GM21528 (cell line): ENCODE results near the gene CEBPE.

Experiments
- ATAC-seq: cut with Tn5 transposase; IDR thresholded peaks from one replicate; pipeline ENCODE4 v1.9.1; 2021; ENCODE audit warnings: mild to moderate bottlenecking, moderate library complexity; ENCODE audit not compliant: unreplicated experiment, low FRiP score

CEBPE gene

DNA sequence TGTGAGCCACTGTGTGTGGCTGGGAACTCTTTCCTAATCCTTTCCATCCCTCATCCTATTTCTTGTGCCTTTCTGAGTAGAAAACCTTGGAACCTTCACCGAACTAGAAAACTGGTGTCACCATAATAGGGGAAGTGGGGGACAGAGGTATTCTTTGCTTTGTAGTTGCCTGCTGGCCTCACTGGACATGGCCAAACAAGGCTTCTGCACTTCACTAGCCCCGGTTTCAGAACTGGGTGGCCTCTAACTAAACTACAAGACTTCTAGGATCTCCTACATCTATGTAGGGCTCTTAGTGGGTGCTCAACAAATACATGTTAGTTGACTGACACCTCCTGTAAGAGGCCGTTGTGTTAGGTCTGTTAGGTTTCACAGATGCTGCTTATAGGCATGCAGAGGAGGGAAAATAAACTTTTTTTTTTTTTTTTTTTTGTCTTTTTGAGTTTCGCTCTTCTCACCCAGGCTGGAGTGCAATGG is 13.7 kb downstream of the CEBPE start:
- ATAC-seq, result no peak

DNA sequence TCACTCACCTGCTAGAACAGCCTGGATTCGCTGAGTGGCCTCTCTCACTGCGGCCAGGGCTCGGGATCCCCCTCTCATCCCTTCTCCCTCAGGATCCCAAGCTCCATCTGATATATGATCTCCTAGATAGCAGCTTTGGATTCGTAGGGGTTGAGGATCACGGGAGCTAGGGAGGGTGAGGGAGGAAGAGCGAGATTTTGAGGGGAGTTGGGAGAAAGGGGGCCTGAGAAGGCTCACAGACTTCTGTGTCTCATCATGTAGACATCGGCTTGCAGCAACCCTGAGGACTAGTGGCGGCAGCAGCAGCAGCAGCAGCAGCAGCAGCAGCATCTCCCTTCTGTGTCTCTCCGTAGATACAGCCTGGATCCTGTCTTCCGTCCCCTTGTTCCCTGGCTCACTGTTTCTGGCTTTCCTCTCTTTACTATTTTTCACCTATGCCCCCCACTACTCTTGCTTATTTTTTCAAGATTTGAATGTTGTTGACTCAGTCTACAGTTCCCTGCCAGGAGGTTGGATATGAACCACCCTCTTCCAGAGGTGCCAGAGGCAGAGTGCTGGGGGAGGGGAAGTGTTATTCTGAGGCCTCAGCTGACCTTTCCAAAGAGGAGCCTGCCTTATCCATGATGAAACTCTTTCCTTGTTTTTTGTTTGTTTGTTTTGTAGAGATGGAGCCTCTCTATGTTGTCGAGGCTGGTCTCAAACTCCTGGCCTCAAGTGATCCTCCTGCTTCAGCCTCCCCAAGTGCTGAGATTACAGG is 14.3 kb downstream of the CEBPE start, which contains the start of gene CIROP:
TSS of gene CIROP (minus strand) at position 399 of the 757 bp plus-strand sequence. CDS start at position 330, 69 bp downstream.
- no peak for ATAC-seq

DNA sequence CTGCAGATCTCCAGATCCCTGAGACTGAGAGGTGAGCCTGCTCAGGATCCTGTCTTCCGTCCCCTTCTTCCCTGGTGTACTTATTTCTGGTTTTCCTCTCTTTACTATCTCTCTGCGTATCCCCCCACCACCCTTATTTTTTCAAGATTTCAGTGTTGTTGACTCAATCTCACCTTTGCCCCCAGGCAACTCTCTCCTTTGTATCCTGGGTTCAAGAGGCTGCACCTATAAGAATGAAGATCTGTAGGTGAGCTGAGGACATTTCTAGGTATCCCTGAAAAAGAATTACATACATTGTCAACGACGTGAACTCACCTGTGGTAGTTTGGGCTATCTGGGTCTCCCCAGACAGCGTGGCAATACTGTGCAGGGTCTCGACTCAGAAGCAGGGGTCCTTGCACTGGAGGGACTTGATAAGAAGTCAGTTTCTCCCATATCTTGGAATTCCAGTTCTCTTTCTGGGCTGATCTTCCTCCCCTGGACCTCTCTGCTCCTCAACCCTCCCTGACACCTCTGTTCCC is 14.9 kb downstream of the CEBPE start:
- ATAC-seq, result no peak

DNA sequence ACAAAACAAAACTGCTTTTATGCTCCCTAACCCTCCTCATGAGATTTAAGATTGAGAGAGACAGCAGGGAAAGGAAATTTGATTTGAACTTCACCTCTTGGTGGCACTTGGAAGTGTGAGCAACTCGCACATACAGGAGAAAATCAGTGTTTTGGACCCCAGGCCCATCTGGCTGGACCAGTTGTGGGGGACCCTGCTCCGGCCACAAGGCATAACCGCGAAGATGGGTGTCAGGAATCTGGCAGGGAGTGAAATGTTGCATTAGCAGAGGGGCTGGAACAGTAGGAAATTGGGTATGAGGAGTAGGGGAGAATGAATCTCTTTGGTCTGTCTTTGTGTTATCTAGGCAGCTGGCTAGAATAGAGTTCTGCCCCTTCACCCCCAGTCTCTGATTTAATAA is 15.5 kb downstream of the CEBPE start:
- ATAC-seq, result no peak

DNA sequence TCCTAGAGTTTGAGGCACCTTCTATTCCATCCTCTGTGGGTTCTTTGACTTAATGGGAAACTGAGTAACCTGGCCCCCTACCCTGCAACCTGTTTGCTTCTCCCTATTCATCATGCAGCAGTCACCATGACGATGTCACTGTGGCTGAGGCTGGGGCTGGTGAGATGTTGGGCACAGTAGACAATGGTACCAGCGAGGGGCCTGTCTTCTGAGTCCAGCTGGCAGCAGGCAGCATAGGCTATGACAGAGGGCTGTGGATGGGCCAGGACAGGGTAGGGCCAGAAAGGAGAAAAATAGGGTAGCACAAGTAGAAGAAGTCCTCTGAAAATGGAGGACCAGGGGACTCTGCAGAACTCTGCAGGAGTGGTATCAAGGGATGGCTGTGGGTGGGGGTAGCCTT is 16.3 kb downstream of the CEBPE start:
- ATAC-seq, result no peak

DNA sequence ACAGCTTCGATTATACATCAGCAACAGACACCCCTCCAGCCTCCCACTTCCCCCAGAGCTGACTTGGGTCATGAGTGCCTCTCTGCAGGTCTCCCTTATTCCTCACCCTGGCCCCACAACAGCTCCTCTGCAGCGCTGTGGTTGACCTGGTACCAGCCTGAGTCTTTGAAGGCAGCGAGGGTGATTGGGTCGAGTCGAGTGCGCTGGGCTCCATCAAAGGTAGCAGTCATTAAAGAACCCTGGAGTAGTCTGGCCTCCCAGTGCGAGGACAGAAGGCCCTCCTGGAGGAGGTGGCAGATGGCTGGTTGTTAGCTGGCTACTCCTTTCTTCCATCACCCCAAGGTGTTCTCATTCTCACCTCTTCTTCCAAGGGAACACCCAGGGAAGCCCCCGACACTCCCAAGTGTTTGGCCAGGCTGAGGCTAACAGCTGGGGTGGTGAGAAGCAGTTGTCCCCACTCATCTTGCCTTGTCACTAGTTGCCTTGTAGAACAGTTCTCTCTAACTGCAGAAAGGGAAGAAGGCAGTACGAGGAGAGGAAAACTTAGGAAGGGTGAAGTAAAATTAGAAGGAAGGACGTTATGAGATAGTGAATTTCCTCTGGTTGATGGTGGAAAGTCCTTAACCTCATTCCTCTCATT is 16.9 kb downstream of the CEBPE start:
- ATAC-seq, result no peak

DNA sequence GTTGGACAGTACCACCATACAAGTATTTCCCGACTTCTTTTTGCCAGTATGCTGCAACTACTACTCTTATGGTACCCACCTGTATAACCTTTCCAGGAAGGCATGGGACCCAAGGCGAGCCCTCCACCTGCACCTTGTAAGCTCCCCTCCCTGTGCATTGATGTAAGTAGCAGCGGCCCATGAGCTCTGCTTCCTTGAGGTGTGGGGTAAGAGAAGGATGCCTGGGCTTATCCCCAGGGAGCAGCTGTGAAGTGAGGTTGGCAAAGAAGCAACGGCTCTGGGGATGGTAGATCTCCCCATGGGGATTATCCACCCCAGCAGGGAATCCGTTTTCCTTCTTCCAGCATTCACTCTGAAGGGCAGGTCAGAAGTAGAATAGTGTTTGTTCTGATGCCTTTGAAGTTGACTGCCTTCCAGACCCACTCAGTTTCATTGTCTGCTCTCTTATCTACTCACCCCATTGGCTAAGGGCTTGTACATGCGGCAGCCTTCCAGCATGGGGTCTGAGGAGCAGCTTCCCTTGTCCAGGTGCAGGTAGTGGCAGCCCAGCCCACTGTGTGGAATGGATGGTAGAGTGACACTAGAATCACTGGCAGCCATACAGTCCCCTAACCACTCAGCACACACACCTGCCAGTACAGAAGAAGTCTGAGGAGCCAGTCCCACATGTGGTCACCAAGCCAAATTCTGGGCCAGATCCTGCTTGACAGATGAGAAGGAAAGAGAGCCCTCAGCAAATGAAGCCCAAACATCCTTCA is 17.7 kb downstream of the CEBPE start:
- ATAC-seq, result no peak

DNA sequence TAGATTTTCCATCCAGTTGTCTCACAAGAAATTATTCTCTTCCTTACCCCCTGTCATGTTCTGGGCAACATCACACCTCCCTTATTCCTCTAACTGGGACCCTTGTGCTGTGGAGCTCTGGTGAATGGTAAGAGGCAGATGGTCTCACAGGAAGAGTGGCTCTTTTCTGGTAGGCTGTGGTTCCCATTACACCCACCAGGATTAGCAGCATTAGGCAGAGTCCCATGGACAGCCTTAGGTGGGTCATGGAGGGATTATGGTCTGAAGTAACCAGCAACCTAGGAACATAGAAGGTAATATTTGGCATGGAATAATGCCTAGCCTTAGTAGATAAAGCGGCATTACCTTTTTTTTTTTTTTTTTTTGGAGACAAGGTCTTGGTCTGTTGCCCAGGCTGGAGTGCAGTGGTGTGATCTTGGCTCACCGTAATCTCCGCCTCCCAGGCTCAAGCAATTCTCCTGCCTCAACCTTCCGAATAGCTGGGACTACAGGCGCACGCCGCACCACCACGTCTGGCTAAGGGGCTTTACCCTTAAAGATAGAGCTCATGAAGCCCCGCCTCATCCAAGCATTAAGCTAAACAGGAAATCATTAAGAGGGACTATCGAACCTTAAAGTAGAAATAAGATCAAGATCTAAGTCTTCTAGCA is 19.7 kb downstream of the CEBPE start:
- no peak for ATAC-seq

DNA sequence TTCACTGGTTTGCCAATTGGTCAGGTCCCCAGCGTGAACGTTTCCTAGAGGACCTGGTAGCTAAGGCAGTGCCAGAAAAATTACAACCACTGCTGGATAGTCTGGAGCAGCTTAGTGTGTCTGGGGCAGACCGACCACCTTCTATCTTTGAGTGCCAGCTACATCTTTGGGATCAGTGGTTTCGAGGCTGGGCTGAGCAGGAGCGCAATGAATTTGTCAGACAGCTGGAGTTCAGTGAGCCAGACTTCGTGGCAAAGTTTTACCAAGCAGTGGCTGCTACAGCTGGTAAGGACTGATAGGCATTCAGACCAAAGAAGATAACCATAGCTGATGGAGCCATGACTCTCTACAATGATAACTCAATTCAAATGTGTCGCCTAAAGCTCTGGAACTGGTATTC is 21.3 kb downstream of the CEBPE start:
- no peak for ATAC-seq

DNA sequence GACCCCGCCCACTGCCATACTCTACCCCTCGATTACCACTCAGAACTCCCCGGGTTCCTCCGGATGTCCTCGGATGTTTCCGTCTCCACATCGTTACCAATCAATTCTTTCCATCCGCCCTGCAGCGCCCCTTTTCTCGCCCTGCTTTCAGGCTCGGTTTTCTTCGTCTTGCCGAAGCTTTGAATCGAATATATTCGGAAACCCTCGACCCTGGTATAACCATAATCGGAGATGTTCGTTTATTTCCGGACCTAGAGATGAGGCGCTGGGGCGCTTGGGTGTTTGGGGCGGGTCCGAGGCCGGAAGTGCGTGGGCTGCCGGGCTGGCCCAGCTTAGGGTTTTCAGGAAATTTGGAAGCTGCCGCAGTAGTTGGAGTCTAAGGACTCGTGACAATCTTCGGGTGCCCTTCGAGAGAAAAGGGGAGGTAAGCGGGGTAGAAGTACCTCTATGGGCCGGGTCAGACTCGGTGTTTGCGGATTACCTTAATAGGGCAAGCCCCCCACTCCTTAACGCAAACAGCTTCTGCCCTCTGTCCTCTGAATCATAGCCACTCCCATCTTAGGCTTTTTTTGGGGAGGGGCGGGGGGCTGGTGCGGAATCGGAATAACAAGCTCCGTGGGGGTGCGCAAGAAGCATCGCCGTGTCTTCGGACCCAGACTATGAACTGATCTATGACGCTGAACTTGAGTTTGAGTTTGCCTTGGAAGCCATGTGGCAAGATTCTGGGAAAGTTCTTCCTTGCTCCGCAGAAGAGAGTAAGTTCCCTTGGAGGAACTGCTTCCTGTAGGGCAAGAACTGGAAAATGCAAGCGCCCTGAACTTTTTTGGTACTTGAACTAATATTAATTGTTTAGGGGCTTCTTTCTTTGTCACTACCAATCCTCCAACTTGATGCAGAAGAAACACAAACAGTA is 23.6 kb downstream of the CEBPE start, which contains the start of gene C14orf119:
TSS of gene C14orf119 (plus strand) at position 310 of the 913 bp plus-strand sequence. CDS start 2,154 bp downstream, outside the sequence.
- ATAC-seq, result peak; percentile 93

DNA sequence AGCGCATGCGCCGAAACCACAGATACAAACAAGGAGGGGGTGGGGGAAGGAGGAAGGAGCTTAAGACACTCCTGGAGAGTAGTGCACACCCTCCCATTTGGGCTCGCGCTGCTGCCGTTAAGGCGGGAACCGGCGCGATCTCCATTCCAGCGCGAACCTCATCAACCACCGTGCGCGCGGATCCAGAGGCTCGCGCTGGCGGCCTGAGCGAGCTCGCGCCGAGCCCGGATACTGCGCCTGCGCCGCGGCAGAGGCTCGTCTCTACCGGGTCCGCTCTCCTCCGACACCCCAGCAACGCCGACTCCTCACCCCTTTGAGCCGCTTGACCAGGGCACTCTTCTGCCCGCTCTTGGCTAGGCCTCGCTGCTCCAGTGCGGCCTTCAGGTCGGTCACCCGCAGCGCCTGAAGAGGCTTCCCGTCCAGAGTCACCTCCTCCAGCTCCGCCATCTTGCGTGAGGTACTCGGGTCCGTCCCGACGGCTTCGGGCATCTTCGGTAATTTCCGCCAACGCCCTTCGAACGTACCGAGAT is 24.3 kb downstream of the CEBPE start, which contains the start of gene ACIN1:
TSS of gene ACIN1 (minus strand) at position 471 of the 530 bp plus-strand sequence. CDS start at position 447, 24 bp downstream.
- ATAC-seq, result peak; percentile 36

DNA sequence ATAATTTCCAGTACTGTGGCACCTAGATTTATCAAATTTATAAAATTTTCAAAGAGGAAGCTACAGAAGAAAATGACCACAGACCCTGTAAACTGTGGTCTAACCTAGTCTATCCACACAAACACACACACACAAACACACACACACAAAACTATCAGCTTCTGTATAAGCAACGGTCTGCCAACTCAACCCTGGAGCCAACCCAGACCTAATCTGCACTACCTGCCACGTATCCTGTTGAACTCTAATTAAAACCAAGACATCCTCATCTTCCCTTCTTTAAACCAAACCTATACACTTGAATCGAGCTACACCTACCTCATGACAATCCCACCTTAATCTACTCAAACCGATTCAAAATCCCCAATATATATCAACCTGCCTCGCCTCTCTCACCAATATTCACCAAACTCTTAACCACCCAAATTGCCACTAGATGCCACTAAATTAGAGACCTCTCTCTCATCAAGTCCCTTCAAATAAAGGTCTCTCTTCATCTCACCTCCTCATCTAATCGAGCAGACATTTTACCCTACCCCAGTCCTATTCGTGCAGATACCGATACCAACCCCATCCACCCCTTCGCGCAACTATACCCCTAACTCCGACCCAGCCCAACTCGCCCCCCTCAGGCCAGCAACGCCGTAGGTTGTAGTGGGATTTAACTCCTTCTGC is 24.9 kb downstream of the CEBPE start:
- ATAC-seq, result no peak

DNA sequence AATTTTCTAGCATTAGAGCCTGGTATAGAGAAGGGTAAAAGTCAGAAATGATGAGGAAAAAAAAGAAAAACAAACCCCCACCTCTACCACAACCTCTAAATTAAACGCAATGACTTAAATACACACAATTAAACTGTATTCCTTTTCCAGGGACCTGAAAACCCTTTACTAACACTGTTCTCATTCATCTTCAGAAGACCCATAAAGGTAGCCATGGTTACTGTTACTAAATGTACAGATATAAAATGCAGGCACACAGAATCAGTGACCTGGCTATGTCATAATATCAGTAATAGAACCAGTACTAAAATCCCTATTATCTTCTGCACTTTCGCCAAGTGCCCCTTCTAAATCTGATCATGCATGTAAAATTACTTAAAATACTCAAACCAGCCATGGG is 25.5 kb downstream of the CEBPE start:
- no peak for ATAC-seq

DNA sequence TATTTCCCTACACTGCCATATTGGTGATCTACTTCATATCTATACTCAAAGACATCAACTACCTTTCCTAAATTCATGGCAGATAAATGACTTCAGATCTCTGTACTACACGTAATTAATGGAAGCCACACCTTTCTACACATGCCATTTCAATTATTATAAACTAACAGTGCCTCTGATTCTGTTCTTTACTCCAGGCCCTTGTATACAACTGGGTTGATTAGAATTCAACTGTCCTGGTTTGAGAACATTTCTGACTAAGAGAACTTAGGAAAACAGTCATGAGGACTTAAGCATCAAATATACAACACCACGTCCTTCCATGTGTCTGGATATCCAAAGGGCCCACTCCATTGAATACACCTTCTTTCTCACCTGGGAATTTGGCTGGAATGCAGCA is 26.0 kb downstream of the CEBPE start:
- ATAC-seq, result no peak

DNA sequence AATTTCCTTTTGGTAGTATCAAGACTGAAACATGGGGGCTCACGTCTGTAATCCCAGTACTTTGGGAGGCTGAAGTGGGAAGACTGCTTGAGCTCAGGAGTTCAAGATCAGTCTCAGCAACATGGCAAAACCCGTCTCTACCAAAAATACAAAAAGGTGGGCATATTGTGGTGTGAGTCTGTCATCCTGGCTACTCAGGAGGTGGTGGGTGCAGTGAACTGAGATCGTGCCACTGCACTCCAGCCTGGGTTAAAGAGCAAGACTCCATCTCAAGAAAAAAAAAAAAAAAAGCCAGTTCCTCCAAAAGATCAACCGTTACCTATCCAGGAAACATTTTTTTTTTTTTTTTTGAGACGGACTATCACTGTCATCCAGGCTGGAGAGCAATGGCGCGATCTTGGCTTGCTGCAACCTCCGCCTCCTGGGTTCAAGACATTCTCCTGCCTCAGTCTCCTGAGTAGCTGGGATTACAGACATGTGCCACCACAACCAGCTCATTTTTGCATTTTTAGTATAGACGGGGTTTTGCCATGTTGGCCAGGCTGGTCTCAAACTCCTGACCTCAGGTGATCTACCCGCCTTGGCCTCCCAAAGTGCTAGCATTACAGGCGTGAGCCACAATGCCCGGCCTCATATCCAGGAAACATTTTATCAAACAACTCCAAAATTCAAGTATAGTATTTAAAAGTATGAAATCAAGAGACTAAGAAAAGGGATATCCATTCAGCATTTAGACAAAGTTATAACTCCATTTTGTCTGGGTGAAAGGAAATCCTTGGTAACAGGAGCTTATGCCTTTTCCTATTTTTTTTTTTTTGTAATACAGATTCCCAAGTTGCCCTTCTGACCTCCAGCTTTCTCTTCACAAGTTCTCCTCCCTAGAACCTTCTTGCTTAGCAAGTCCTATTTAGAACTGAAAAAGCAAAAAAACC is 27.5 kb downstream of the CEBPE start:
- no peak for ATAC-seq

DNA sequence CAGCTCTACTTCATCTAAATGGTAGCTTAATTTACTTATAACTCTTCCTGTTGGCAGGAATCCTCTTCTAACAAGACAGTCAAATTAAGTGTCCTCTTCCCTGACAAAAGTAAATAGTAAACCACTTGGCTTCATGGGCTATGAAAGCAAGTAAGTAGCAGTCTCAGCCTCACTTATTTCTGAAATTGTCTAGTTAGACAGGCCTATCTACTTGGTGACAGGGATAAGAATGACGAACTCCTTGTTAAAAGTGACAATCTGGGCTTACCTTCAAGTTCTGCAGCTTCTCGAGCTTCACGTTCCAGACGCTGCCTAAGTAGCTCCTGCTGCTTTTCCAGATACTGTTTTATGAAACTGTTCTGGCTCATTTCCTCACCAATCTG is 28.8 kb downstream of the CEBPE start:
- no peak for ATAC-seq

DNA sequence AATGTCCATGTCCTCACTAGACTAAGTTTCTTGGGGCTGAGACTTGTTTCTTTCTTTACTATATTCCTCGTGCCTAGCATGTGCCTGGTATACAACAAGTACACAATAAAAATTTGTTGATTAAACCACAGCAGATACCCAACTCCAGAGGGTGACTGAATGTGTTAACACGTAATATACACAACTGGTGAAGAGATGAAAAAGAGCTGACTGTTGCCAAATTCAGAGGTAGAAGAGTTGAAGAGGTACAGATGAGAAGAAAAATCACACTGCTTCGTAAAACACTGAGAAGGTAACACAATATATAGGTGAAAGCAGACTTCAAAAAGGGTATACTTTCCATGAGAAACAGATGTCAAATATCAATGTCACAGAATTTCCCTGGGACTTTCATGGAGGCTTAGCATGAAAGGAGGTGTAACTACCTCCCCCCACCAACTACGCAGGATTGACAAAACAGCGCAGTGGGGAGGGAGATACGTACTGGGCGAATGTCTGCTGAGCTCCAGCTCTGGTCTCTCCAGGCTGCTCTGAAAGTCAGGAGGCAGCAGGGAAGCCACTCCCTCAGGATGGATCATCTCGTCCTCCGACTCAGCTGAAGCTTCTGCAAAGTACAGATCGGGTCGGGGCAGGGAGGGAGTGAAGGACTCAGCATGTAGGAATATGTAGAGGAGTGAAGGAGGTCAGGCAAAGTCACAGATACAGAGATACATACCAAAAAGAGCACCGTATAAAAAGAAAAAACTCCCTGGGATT is 29.4 kb downstream of the CEBPE start:
- no peak for ATAC-seq
